SK-N-SH treated with all-trans-retinoic acid at 6 μM for 48 hours (cell line): ENCODE data around the gene SLC25A22.

Experiments
- ARNTL ChIP-seq: fragments of 450-650 bp; formaldehyde crosslinking; IDR thresholded peaks from 2 replicates; pipeline ENCODE4 v1.5.0; 2020; ENCODE audit warnings: low read depth, mild to moderate bottlenecking, moderate library complexity, borderline replicate concordance
- ISL1 ChIP-seq: fragments of 250-450 bp; sonication (Bioruptor Pico); IDR thresholded peaks from 2 replicates; pipeline ENCODE4 v2.1.2; 2022; ENCODE audit warnings: mild to moderate bottlenecking, moderate library complexity
- ZFP30 ChIP-seq: fragments of 450-650 bp; formaldehyde crosslinking; IDR thresholded peaks from 2 replicates; pipeline ENCODE4 v1.5.0; 2022; ENCODE audit warnings: mild to moderate bottlenecking, moderate library complexity
- ZNF565 ChIP-seq: fragments of 450-650 bp; formaldehyde crosslinking; conservative IDR thresholded peaks from 2 replicates; pipeline ENCODE4 v1.5.0; 2020; ENCODE audit warnings: low read depth, mild to moderate bottlenecking, moderate library complexity

- TF ChIP-seq ISL1 (no peak), ARNTL (CRISPR knock-in tag) (no peak), ZFP30 (CRISPR knock-in tag) (no peak), ZNF565 (CRISPR knock-in tag) (no peak)
These were observed 20.5 kb upstream of the SLC25A22 start, which contains the start of gene PNPLA2 for GRCh38 chr11:818396-819128.
